Activated CD4-positive, alpha-beta T cell treated with anti-CD3 and anti-CD28 coated beads for 1 hour (primary cell): ENCODE results near the gene AADAC.
"Not testable (repeated sequence)": the region's sequence is repeated elsewhere in the genome, so short reads cannot be mapped to it uniquely, and the experiment has no call there.

Source experiments
- DNase-seq: peaks from one replicate; pipeline ENCODE4 v3.0.0-alpha.2; 2020

The AADAC gene

DNA sequence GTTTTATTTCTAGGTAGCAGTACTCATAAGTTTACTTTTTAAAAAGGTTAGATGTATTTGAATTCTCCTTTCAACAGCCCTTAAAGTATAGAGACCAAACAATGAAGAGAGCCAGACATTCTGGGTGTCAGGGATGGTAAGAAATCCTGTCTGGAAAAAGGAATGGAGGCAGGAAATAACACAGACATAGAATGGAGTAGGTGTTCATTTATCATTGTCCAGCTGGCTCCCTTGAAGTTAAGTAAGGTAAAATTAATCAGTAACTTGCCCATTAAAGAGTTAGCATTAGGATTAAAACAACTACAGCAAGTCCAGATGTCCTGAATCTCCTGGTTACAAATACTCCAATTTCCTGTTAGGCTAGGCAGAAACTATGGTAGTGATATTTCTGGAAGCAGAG, 46.0 kb downstream of the AADAC start:
- no peak for DNase-seq

GRCh38 chr3:151863611-151864010, 49.7 kb downstream of the AADAC start:
- no peak for DNase-seq

GRCh38 chr3:151864423-151865101, 50.6 kb downstream of the AADAC start:
- DNase-seq = no peak

- no peak for DNase-seq
These were observed 52.9 kb downstream of the AADAC start for GRCh38 chr3:151866711-151867410.

DNA sequence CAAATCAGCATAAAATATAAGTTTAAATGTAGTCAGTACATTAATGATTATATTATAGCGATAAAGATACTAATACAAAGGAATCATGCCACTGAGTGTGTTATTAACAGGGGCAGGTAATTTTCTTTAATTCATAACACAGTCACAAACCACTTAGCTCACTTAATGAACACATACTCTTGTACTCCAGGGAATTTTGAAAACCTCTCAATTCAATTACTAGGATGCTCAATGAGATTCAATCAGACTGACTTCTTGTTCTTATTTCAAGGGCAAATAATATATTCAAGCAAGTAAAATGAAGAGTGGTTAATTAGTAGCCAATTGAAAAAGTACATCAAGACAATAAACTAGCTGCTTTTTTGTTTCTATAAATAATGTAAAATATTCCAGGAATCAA, 53.8 kb downstream of the AADAC start:
- no peak for DNase-seq

DNA sequence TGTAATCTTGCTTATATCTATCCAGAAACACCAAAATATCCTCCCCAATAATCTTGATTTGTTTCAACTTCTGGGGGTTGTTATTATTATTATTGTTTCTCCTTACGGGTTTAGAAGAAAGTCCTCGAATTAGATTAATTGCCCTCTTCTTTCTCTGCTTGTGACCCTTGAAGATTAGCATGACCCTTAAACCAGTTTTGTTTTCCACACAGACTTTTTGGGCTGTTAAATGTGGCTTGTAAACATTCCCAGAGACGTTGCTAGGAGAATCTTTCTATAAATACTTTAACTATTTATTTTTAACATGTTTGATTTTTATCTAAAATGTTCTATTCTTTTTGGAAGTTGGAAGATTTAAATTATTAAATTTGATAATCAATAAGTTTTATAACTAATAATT, 55.3 kb downstream of the AADAC start:
- DNase-seq = no peak

- no peak for DNase-seq
These were observed 57.9 kb downstream of the AADAC start for GRCh38 chr3:151871639-151872468.

GRCh38 chr3:151873398-151873797, 59.5 kb downstream of the AADAC start, which contains the start of gene SUCNR1:
Gene SUCNR1 (plus strand): TSS chr3:151873643. CDS start chr3:151879893, 6,250 bp downstream.
- no peak for DNase-seq

DNA sequence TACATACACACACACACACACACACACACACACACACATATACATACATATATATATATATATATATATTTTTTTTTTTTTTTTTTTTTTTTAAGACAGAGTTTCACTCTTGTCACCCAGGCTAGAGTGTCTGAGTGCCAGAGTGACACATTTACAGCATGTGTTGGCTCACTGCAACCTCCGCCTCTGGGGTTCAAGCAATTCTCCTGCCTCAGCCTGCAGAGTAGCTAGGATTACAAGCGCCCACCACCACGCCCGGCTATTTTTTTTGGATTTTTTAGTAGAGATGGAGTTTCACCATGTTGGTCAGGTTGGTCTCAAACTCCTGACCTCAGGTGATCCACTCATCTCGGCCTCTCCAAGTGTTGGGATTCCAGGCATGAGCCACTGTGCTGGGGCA, 60.2 kb downstream of the AADAC start:
- DNase-seq = not testable (repeated sequence)

GRCh38 chr3:151875759-151876158, 61.8 kb downstream of the AADAC start:
- no peak for DNase-seq

DNA sequence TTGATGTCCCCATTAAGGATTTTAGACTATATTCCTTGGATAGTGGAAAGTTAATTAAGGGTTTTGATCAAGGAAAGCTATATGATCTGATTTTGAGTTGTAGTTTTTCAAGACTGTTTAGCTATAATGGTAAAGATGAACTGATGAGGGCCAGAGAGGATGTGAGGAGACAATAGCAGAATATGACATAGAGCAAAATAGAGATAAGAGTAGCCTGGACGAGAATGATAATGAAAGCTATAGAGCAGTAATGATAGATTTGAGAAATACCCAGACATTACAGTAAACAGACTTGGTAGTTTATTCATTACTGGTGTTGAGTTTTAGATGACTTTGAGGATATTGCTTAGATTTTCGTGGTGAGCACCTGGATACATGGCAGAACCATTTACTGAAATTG, 63.4 kb downstream of the AADAC start:
- DNase-seq = no peak
